GM23338 (cell line): ENCODE measurements around the gene SVIL.

ENCODE experiments used
- CREB1 ChIP-seq: fragments of 250-450 bp; sonication (Bioruptor Pico); IDR thresholded peaks from 2 replicates; pipeline ENCODE4 v1.5.0; 2020; ENCODE audit warnings: low read depth, mild to moderate bottlenecking, moderate library complexity
- EZH2 ChIP-seq: fragments of 200-600 bp; sonication (generic); IDR thresholded peaks from one replicate; pipeline ENCODE4 v1.8.0; 2017; ENCODE audit warnings: antibody characterized with exemption, mild to moderate bottlenecking, low read depth; ENCODE audit not compliant: unreplicated experiment
- EZH2phosphoT487 ChIP-seq: fragments of 200-600 bp; sonication (generic); IDR thresholded peaks from one replicate; pipeline ENCODE4 v1.8.1; 2018; ENCODE audit warnings: antibody characterized with exemption; ENCODE audit not compliant: unreplicated experiment
- NANOG ChIP-seq: IDR thresholded peaks from 2 replicates; pipeline ENCODE4 v1.6.1; 2016; ENCODE audit warnings: antibody characterized with exemption, borderline replicate concordance
- POLR2AphosphoS5 ChIP-seq: IDR thresholded peaks from 2 replicates; pipeline ENCODE4 v1.6.1; 2016; ENCODE audit warnings: antibody characterized with exemption, low read depth
- REST ChIP-seq: IDR thresholded peaks from one replicate; pipeline ENCODE4 v1.6.1; 2018; ENCODE audit warnings: antibody characterized with exemption; ENCODE audit not compliant: unreplicated experiment
- STAT1 ChIP-seq: IDR thresholded peaks from one replicate; pipeline ENCODE4 v1.6.1; 2016; ENCODE audit warnings: antibody characterized with exemption; ENCODE audit not compliant: unreplicated experiment
- ZNF114 ChIP-seq: fragments of 250-450 bp; sonication (Bioruptor Pico); IDR thresholded peaks from 2 replicates; pipeline ENCODE4 v1.5.0; 2020; ENCODE audit warnings: mild to moderate bottlenecking, moderate library complexity
- ZNF331 ChIP-seq: fragments of 250-450 bp; sonication (Bioruptor Pico); IDR thresholded peaks from 2 replicates; pipeline ENCODE4 v1.5.0; 2020; ENCODE audit warnings: low read depth, mild to moderate bottlenecking, moderate library complexity
- TF ChIP-seq, protein P1 (sequence below), 2 experiments: fragments of 200-600 bp in 1 of 2; sonication (generic) in 1 of 2; conservative IDR thresholded peaks; 2 replicates each; pipeline versions ENCODE4 v1.5.1 to v1.6.1; 2016 to 2017; ENCODE audit warnings: antibody characterized with exemption in 2 of 2, low read depth in 2 of 2, mild to moderate bottlenecking in 2 of 2, moderate library complexity in 1 of 2
- TF ChIP-seq, protein P2 (sequence below): fragments of 250-450 bp; sonication (Bioruptor Pico); IDR thresholded peaks from 2 replicates; pipeline ENCODE4 v1.5.0; 2020; ENCODE audit warnings: mild to moderate bottlenecking, moderate library complexity

DNA sequence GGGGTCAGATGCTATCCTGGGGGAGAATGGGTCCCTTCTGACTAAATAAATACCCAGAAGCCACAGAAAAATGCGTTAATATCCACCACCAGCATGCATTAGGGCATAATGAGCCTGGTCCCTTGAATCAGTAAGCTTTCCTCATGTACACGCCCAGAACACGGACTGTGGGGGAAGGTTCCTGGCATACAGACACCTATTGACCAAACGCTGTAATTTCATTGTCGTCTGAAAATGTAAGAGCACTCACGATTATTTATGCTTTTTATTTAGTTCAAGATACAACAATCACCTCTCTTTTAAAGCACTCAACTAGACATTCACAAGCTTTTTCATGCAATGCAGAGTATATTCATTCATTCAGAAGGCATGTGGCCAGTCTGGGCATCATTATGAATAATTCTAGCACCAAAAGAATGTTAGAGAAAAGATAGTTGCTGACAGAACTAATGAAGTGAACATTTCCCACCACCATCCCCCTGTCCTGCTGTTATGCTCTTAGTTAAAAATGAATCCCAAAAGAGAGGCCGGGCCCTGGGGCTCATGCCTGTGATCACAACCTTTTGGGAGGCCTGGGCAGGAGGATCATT lies 101.0 kb downstream of the SVIL start:
- TF ChIP-seq EZH2 (no peak), POLR2AphosphoS5 (no peak), REST (no peak), EZH2phosphoT487 (no peak), CREB1 (no peak), STAT1 (no peak), NANOG (no peak), ZNF114 (CRISPR knock-in tag) (no peak), ZNF331 (CRISPR knock-in tag) (no peak)
- TF ChIP-seq, protein P1, sequence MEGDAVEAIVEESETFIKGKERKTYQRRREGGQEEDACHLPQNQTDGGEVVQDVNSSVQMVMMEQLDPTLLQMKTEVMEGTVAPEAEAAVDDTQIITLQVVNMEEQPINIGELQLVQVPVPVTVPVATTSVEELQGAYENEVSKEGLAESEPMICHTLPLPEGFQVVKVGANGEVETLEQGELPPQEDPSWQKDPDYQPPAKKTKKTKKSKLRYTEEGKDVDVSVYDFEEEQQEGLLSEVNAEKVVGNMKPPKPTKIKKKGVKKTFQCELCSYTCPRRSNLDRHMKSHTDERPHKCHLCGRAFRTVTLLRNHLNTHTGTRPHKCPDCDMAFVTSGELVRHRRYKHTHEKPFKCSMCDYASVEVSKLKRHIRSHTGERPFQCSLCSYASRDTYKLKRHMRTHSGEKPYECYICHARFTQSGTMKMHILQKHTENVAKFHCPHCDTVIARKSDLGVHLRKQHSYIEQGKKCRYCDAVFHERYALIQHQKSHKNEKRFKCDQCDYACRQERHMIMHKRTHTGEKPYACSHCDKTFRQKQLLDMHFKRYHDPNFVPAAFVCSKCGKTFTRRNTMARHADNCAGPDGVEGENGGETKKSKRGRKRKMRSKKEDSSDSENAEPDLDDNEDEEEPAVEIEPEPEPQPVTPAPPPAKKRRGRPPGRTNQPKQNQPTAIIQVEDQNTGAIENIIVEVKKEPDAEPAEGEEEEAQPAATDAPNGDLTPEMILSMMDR (conservative IDR thresholded peaks at IDR 0.05; ENCODE audit: low read depth in 2 of 2) = no peak
- TF ChIP-seq, protein P2, sequence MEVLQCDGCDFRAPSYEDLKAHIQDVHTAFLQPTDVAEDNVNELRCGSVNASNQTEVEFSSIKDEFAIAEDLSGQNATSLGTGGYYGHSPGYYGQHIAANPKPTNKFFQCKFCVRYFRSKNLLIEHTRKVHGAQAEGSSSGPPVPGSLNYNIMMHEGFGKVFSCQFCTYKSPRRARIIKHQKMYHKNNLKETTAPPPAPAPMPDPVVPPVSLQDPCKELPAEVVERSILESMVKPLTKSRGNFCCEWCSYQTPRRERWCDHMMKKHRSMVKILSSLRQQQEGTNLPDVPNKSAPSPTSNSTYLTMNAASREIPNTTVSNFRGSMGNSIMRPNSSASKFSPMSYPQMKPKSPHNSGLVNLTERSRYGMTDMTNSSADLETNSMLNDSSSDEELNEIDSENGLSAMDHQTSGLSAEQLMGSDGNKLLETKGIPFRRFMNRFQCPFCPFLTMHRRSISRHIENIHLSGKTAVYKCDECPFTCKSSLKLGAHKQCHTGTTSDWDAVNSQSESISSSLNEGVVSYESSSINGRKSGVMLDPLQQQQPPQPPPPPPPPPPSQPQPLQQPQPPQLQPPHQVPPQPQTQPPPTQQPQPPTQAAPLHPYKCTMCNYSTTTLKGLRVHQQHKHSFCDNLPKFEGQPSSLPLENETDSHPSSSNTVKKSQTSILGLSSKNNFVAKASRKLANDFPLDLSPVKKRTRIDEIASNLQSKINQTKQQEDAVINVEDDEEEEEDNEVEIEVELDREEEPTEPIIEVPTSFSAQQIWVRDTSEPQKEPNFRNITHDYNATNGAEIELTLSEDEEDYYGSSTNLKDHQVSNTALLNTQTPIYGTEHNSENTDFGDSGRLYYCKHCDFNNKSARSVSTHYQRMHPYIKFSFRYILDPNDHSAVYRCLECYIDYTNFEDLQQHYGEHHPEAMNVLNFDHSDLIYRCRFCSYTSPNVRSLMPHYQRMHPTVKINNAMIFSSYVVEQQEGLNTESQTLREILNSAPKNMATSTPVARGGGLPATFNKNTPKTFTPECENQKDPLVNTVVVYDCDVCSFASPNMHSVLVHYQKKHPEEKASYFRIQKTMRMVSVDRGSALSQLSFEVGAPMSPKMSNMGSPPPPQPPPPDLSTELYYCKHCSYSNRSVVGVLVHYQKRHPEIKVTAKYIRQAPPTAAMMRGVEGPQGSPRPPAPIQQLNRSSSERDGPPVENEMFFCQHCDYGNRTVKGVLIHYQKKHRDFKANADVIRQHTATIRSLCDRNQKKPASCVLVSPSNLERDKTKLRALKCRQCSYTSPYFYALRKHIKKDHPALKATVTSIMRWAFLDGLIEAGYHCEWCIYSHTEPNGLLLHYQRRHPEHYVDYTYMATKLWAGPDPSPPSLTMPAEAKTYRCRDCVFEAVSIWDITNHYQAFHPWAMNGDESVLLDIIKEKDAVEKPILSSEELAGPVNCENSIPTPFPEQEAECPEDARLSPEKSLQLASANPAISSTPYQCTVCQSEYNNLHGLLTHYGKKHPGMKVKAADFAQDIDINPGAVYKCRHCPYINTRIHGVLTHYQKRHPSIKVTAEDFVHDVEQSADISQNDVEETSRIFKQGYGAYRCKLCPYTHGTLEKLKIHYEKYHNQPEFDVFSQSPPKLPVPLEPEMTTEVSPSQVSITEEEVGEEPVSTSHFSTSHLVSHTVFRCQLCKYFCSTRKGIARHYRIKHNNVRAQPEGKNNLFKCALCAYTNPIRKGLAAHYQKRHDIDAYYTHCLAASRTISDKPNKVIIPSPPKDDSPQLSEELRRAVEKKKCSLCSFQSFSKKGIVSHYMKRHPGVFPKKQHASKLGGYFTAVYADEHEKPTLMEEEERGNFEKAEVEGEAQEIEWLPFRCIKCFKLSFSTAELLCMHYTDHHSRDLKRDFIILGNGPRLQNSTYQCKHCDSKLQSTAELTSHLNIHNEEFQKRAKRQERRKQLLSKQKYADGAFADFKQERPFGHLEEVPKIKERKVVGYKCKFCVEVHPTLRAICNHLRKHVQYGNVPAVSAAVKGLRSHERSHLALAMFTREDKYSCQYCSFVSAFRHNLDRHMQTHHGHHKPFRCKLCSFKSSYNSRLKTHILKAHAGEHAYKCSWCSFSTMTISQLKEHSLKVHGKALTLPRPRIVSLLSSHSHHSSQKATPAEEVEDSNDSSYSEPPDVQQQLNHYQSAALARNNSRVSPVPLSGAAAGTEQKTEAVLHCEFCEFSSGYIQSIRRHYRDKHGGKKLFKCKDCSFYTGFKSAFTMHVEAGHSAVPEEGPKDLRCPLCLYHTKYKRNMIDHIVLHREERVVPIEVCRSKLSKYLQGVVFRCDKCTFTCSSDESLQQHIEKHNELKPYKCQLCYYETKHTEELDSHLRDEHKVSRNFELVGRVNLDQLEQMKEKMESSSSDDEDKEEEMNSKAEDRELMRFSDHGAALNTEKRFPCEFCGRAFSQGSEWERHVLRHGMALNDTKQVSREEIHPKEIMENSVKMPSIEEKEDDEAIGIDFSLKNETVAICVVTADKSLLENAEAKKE (CRISPR knock-in tag) = no peak
